ENCODE data around the gene LRRN2. TPM values are rescaled to one million over a fixed set of nuclear protein-coding genes. Genes with fewer than 3 reads are reported as not detected.

LRRN2 gene
- total and polyA plus RNA-seq, 9 of the 15 experiments (the other 6 are each of a cell fraction or from before 2014, with no cell fraction given): 0.05 TPM; not detected in 8

GRCh38 chr1:204704794-204705492 lies 19.4 kb upstream of the LRRN2 start (continued):
- TF ChIP-seq ZNF551 (CRISPR knock-in tag; IDR thresholded peaks at IDR 0.05): 0 out of 2 replicates have a peak, but pooled peaks have one; percentile 3
- no peak for TF ChIP-seq SMC3 (conservative IDR thresholded peaks at IDR 0.05; ENCODE audit: insufficient read depth, low read depth, low read length)
- no peak for TF ChIP-seq SP2 (IDR thresholded peaks at IDR 0.05; ENCODE audit: extremely low read depth, low read depth, low read length, poor library complexity, severe bottlenecking)
- no peak for TF ChIP-seq WHSC1 (IDR thresholded peaks at IDR 0.05; ENCODE audit: low read length)
- TF ChIP-seq CXXC5 (CRISPR knock-in tag; IDR thresholded peaks at IDR 0.05): peak; percentile 7; the same call in 1 of the 2 replicates
- TF ChIP-seq TEAD4 (IDR thresholded peaks at IDR 0.05; ENCODE audit: low read length): peak; percentile 69
- TF ChIP-seq TEAD4 (CRISPR knock-in tag; IDR thresholded peaks at IDR 0.05; ENCODE audit: borderline replicate concordance): no peak
- TF ChIP-seq RNF2 (IDR thresholded peaks at IDR 0.05): no peak
- no peak for TF ChIP-seq JUNB (CRISPR knock-in tag; conservative IDR thresholded peaks at IDR 0.05)
- 0 out of 2 replicates have a peak, but pooled peaks have one; percentile 40 for TF ChIP-seq CHAMP1 (IDR thresholded peaks at IDR 0.05)
- TF ChIP-seq ILF3 (IDR thresholded peaks at IDR 0.05; ENCODE audit: borderline replicate concordance): no peak
- 0 out of 2 replicates have a peak, but pooled peaks have one; percentile 34 for TF ChIP-seq GATAD2B (IDR thresholded peaks at IDR 0.05; ENCODE audit: borderline replicate concordance)
- TF ChIP-seq BRF2 (IDR thresholded peaks at IDR 0.05; ENCODE audit: borderline replicate concordance, insufficient read depth, insufficient read length): no peak
- no peak for TF ChIP-seq HSF4 (CRISPR knock-in tag; IDR thresholded peaks at IDR 0.05; ENCODE audit: borderline replicate concordance)
- TF ChIP-seq FOXK2 (conservative IDR thresholded peaks at IDR 0.05 in 1 of 2, IDR thresholded peaks at IDR 0.05 in 1 of 2; ENCODE audit: low read depth in 2 of 2): peak; percentile 85 to 93
- 0 out of 2 replicates have a peak, but pooled peaks have one; percentile 63 for TF ChIP-seq LARP7 (IDR thresholded peaks at IDR 0.05)
- peak; percentile 87 for TF ChIP-seq ARID1B (IDR thresholded peaks at IDR 0.05)
- TF ChIP-seq ADNP (tag; IDR thresholded peaks at IDR 0.05): peak; percentile 97
- peak in 1 of 2 experiments; percentile 34; a peak in 1 of 4 replicates for TF ChIP-seq MAZ (CRISPR knock-in tag; conservative IDR thresholded peaks at IDR 0.05 in 1 of 2, IDR thresholded peaks at IDR 0.05 in 1 of 2)
- no peak for TF ChIP-seq ID3 (CRISPR knock-in tag; IDR thresholded peaks at IDR 0.05)
- no peak for TF ChIP-seq ID3 (tag; IDR thresholded peaks at IDR 0.05)
- no peak for TF ChIP-seq HMG20A (CRISPR knock-in tag; conservative IDR thresholded peaks at IDR 0.05)
- TF ChIP-seq SFPQ (IDR thresholded peaks at IDR 0.05; ENCODE audit: low read depth, low read length): no peak

Data from K562 (cell line).